HG03103 (cell line): Measurements from ENCODE around the gene BRF1.
"Not testable (repeated sequence)": the region's sequence is repeated elsewhere in the genome, so short reads cannot be mapped to it uniquely, and the experiment has no call there.

ENCODE experiments used
- ATAC-seq: cut with Tn5 transposase; IDR thresholded peaks from one replicate; pipeline ENCODE4 v1.9.1; 2021; ENCODE audit warnings: low read depth; ENCODE audit not compliant: unreplicated experiment

The BRF1 gene

GRCh38 chr14:105292826-105293711 lies 7.7 kb downstream of the BRF1 start:
- no peak for ATAC-seq

DNA sequence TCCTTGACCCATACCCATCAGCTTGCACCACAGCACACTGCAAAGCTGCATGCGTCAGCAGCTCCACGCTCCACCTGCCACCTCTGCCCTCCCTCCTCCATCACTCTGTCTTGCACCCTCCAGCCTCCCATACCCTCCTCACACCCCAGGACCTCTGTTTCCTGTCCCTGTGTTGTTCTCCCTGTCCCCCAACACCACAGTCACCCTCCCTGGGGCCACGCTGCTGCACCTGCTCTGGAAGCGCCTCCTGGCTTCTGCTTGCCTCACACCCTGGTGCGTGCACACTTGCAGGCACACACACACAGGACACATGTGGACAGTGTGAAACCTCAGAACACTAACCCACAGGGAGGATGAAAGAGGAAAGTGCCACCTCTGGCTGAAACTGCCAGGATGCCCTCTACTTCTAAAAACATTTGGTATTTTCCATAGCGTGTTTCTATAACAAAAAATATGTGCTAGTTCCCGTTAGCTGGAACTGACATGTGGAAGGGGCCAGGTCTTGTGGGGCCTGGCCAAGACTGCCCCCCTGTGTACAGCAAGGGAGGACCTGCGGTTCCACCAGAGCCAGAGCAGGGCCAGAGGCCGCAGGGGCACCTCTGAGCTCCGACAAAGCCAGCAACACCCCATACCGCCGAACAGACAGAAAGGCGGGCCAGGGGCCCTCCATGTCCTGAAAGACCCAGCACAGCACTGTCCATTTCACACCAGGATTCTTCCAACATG lies 10.0 kb downstream of the BRF1 start:
- no peak for ATAC-seq

DNA sequence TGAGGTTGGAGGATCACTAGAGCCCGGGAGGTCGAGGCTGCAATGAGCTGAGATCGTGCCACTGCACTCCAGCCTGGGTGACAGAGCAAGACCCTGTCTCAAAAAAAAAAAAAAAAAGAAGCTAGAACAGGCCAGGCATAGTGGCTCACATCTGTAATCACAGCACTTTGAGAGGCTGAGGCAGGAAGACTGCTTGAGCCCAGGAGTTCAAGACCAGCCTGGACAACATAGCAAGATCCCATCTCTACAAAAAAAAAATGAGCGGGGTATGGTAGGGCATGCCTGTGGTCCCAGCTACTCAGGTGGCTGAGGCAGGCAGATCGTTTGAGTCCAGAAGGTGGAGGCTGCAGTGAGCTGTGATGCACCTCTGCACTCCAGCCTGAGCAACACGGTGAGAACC lies 11.9 kb downstream of the BRF1 start:
- not testable (repeated sequence) for ATAC-seq

DNA sequence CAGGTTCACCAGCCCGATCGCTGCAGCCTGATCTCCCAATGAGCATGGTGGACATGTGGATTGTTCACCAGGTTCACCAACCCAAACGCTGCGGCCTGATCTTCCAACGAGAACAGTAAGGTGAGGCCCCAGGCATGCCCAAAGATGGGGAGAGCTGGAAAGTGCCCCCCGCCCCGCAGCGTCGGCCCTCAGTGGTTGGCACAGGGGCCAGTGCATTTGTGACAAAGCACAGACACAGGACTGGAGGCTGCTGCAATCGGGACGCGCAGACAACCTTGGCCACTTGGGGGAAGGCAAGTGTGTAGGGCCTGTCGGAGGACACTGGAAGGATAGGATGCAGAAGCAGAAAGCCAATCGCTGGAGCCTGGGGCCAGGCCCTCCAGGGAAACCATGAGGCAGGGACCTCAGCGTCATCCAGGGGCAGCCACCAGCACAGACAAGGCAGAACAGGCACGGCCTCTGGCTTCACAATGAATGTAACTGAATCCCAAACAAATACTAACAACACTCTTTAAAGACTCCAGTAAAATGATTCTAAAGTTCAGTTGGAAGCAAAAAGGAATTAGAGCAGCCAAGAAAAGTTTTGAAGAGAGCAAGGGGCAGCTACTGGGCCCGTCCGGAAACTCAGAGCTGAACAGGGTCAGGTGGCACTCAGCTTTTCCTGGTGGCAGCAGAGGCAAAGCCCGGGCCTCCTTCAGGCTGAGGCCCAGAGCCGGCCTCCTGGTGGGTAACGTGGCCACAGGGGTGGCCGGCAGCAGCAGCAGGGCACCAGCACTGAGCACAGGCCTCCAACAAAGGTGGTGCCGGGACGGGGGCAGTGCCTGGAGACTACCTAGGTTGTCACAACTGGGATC lies 13.3 kb downstream of the BRF1 start:
- no peak for ATAC-seq

DNA sequence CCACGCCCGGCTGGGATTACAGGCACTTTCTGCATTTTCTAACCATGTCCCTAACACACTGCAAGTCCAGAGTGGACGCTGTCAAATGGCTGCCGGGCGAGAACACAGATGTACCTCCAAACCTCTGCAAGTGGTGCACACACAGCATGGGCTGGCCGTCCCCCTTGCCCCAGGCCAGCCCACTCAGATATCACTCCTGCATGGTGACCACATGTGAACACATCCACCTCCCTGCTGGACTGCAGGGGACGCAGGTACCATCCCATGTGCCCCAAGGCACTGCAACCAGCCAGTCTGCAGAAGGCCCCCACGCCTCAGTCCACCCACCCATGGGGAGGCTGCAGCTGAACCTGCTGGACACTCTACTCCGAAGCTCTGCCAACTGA lies 14.0 kb downstream of the BRF1 start:
- ATAC-seq = no peak

- no peak for ATAC-seq
Observed at GRCh38 chr14:105285174-105285573, 15.6 kb downstream of the BRF1 start.

- no peak for ATAC-seq
Observed at GRCh38 chr14:105283899-105284298, 16.9 kb downstream of the BRF1 start.

DNA sequence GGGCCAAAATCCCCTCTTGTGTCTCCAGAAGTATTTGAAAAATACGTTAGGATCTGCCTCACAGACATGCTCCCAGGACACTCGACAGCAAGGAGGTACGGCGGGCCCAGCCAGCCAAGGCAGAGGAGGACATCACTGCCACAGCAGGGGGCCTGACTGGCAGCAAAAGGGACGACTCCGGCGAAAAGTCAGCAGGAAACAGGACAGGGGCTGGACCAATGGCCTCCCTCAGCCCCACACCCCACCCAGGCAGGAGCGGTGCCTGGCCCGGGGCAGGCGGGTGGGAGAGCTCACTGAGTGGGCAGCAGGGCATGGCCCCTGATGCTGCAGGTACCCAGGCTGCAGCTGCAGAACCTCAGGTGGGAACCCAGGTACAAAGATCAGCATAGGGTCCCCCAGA lies 17.8 kb downstream of the BRF1 start:
- ATAC-seq = no peak

GRCh38 chr14:105282098-105282725 lies 18.6 kb downstream of the BRF1 start:
- ATAC-seq = no peak

- no peak for ATAC-seq
Observed at GRCh38 chr14:105281371-105282097, 19.3 kb downstream of the BRF1 start.

DNA sequence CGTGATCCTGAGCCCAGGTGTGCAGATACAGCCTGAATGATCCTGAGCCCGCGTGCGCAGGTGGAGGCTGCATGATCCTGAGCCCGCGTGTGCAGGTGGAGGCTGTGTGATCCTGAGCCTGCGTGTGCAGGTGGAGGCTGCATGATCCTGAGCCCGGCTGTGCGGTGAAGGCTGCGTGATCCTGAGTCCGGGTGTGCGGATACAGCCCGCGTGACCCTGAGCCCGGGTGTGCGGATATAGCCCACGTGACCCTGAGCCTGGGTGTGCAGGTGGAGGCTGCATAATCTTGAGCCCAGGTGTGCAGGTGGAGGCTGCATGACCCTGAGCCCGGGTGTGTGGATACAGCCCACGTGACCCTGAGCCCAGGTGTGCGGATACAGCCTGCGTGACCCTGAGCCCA lies 20.3 kb downstream of the BRF1 start:
- ATAC-seq = no peak

GRCh38 chr14:105279642-105280361 lies 21.0 kb downstream of the BRF1 start:
- ATAC-seq = no peak

GRCh38 chr14:105277448-105277847 lies 23.4 kb downstream of the BRF1 start:
- not testable (repeated sequence) for ATAC-seq

DNA sequence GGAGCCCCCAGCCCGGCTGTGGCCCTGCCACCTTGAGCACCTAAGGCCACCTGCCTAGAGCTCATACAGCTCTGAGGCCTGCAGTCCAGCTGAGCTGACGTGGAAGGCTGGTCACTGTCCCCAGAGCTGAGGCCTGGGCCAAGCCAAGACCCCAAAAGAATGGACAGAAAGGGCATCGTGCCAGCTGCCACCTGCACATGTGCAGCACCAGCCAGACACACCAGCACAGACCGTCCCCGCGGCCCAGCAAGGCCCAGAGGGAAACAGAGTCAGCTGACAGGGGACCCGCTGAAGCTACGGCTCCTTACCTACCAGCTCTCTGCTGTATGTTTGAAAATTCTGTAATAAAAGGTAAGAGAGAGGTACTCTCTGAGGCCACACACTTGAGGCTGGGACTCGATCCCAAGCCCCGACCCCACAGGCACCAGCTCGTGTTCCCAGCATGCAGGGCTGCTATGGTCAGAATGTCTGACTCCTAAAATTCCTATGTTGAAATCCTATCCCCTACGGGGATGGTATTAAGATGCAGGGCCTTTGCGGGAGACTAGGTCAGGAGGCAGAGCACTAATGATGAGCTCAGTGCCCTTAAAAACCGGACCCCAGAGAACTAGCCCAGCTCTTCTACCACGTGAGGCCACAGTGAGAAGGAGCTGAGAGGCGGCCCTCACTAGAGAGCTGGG lies 25.4 kb downstream of the BRF1 start:
- no peak for ATAC-seq

GRCh38 chr14:105274637-105275036 lies 26.2 kb downstream of the BRF1 start:
- ATAC-seq = no peak

- ATAC-seq = no peak
Observed at GRCh38 chr14:105273062-105273461, 27.7 kb downstream of the BRF1 start.

- ATAC-seq = no peak
Observed at GRCh38 chr14:105272623-105273022, 28.2 kb downstream of the BRF1 start.

DNA sequence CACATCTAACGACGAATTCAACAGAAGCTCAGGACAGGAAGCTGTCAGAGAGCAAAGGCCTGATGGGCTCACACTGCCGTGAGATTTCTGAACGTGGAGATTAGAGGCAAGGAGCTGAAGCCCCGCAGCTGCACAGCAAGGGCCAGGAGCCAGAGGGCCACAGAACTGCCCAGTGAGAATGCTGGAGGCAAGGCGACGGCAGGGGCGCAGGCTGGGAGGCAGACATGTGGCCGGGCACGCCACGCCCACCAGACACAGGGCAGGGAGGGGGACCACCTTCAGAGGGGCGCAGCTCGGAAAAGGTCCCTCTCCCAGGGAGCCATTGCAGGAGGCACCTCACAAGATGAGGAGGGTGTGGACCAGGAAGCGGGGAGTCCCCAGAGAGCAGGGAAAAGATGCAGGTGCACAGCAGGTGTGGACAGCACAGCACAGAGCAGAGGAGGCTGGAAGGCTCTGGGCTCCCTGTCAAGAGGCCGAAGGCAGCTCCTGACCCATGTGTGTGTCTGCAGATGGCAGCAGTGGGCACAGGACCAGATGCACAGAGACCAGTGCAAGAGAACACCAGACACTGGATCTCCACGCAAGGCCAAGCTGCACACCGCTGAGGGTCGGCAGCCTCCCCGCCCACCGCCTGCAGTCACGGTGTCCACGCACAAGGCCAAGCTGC lies 29.4 kb downstream of the BRF1 start:
- no peak for ATAC-seq
